CD14-positive monocyte (primary cell): ENCODE data around the gene PNKP. TPM values are rescaled to one million over a fixed set of nuclear protein-coding genes. Genes with fewer than 3 reads are reported as not detected.
A peak's percentile ranks its signal among the peaks of the same experiment; 100 is the strongest.

Source experiments
- DNase-seq, 3 donors: peaks; one replicate each; pipeline ENCODE4 v3.0.0-alpha.2; 2011 to 2022
- H2AFZ ChIP-seq: 2 replicates; pipeline ENCODE4 v1.6.0; 2012; ENCODE audit warnings: mild to moderate bottlenecking, low read depth, low read length, inconsistent platforms; ENCODE audit not compliant: insufficient read depth, poor library complexity, severe bottlenecking
- H3K27ac ChIP-seq, 2 donors: 1 replicate in 1 of 2; 2 replicates in 1 of 2; pipeline ENCODE4 v1.5.1; 2012 to 2013; ENCODE audit warnings: low read length in 2 of 2, control low read depth in 1 of 2, inconsistent platforms in 1 of 2, low read depth in 1 of 2, mild to moderate bottlenecking in 1 of 2
- H3K27me3 ChIP-seq, 2 donors: one replicate each; pipeline versions ENCODE4 v1.6.0 to v1.6.1; 2011 to 2013; ENCODE audit warnings: low read length in 2 of 2; ENCODE audit not compliant: control insufficient read depth in 2 of 2, insufficient read depth in 2 of 2
- H3K36me3 ChIP-seq, 2 donors: replicated peaks in 1 of 2; 1 replicate in 1 of 2; 2 replicates in 1 of 2; pipeline versions ENCODE4 v1.5.1 to v1.6.1; 2012 to 2013; ENCODE audit warnings: low read length in 2 of 2, control low read depth in 1 of 2, inconsistent platforms in 1 of 2, mild to moderate bottlenecking in 1 of 2; ENCODE audit not compliant: insufficient read depth in 2 of 2, control insufficient read depth in 1 of 2
- H3K4me1 ChIP-seq, 2 donors: 1 replicate in 1 of 2; 2 replicates in 1 of 2; pipeline versions ENCODE4 v1.5.1 to v1.6.1; 2012 to 2013; ENCODE audit warnings: low read length in 2 of 2, control low read depth in 1 of 2, inconsistent platforms in 1 of 2, mild to moderate bottlenecking in 1 of 2, moderate library complexity in 1 of 2; ENCODE audit not compliant: insufficient read depth in 2 of 2, control insufficient read depth in 1 of 2
- H3K4me2 ChIP-seq: replicated peaks from 2 replicates; pipeline ENCODE3; 2012; ENCODE audit warnings: low read length, moderate library complexity, mild to moderate bottlenecking; ENCODE audit not compliant: poor library complexity, severe bottlenecking; ENCODE audit errors: extremely low read depth
- H3K4me3 ChIP-seq, 3 experiments: fragments of 200-600 bp in 1 of 3; sonication (generic) in 1 of 3; replicated peaks in 1 of 3; 1 replicate in 2 of 3; 2 replicates in 1 of 3; pipeline ENCODE4 v1.5.1; 2011 to 2013; ENCODE audit warnings: low read length in 3 of 3, mild to moderate bottlenecking in 3 of 3, control low read depth in 2 of 3, low read depth in 2 of 3, inconsistent platforms in 1 of 3, moderate library complexity in 1 of 3
- H3K79me2 ChIP-seq: 2 replicates; pipeline ENCODE4 v1.6.0; 2012; ENCODE audit warnings: mild to moderate bottlenecking, control low read depth, inconsistent platforms, low read length, moderate library complexity; ENCODE audit not compliant: insufficient read depth
- H3K9ac ChIP-seq: 2 replicates; pipeline ENCODE4 v1.6.0; 2017; ENCODE audit warnings: low read length, mild to moderate bottlenecking; ENCODE audit not compliant: insufficient read depth, poor library complexity, severe bottlenecking
- H3K9me3 ChIP-seq, 2 donors: replicated peaks in 1 of 2; 1 replicate in 1 of 2; 2 replicates in 1 of 2; pipeline versions ENCODE4 v1.5.1 to v1.6.1; 2012 to 2013; ENCODE audit warnings: low read length in 2 of 2, control low read depth in 1 of 2; ENCODE audit not compliant: control insufficient read depth in 1 of 2, insufficient read depth in 1 of 2
- H4K20me1 ChIP-seq: 2 replicates; pipeline ENCODE4 v1.6.0; 2012; ENCODE audit warnings: mild to moderate bottlenecking, low read length, control low read depth, moderate library complexity; ENCODE audit not compliant: insufficient read depth
- H3K27ac Mint-ChIP-seq, 7 donors: one replicate each; pipeline ENCODE4 v1.8.0; 2020; ENCODE audit warnings: mild to moderate bottlenecking in 7 of 7, mixed read lengths in 7 of 7, moderate library complexity in 6 of 7, inconsistent platforms in 2 of 7
- H3K27me3 Mint-ChIP-seq, 3 donors: one replicate each; pipeline ENCODE4 v1.8.0; 2021 to 2022; ENCODE audit warnings: low read depth in 3 of 3, mild to moderate bottlenecking in 3 of 3, mixed read lengths in 3 of 3, moderate library complexity in 3 of 3, inconsistent platforms in 1 of 3
- H3K36me3 Mint-ChIP-seq, 2 donors: one replicate each; pipeline ENCODE4 v1.8.0; 2020; ENCODE audit warnings: mixed read lengths in 2 of 2, inconsistent platforms in 1 of 2, mild to moderate bottlenecking in 1 of 2
- H3K4me1 Mint-ChIP-seq: one replicate; pipeline ENCODE4 v1.8.0; 2020; ENCODE audit warnings: mild to moderate bottlenecking, mixed read lengths
- H3K4me3 Mint-ChIP-seq, 2 donors: one replicate each; pipeline ENCODE4 v1.8.0; 2020; ENCODE audit warnings: mild to moderate bottlenecking in 2 of 2, mixed read lengths in 2 of 2, moderate library complexity in 1 of 2
- H3K9me3 Mint-ChIP-seq, 7 donors: one replicate each; pipeline ENCODE4 v1.8.0; 2020 to 2022; ENCODE audit warnings: mixed read lengths in 7 of 7, mild to moderate bottlenecking in 6 of 7, moderate library complexity in 6 of 7, inconsistent platforms in 2 of 7
- CTCF ChIP-seq: fragments of 200-600 bp; IDR thresholded peaks from one replicate; pipeline ENCODE4 v1.8.0; 2022; ENCODE audit warnings: antibody characterized with exemption, mild to moderate bottlenecking
- WGBS: methylation state at CpG from one replicate; pipeline ENCODE4 v1.1.5; 2013; ENCODE audit warnings: missing lambda C conversion rate; ENCODE audit not compliant: insufficient coverage; 5-methylcytosine and 5-hydroxymethylcytosine counted together
- intact Hi-C, 2 donors: fragments of 100-400 bp; cut with micrococcal nuclease; formaldehyde crosslinking; loops; one replicate each; pipeline versions ENCODE4 v1.15.0 to v1.15.1; 2023
- polyA plus RNA-seq, 3 donors: library from polyadenylated mRNA; depleted of rRNA in 1 of 3; unstranded in 2 of 3; stranded (reverse) in 1 of 3; fragments of 300-500 nt in 2 of 3; fragments of >200 nt in 1 of 3; fragmentation: Illumina TruSeq in 2 of 3; gene quantifications; 1 replicate in 2 of 3; 2 replicates in 1 of 3; pipeline ENCODE4 v1.2.3, GENCODE V29; 2012 to 2021

PNKP gene
- polyA plus RNA-seq, 3 donors = 23.0 to 88.6 (median 30.2) TPM

- H4K20me1 ChIP-seq = no peaks in the 10 kb centered on the region
- H3K4me1 ChIP-seq = peaks cover 40 to 49% of the 10 kb centered on the region in 2 donors
- Mint-ChIP-seq H3K27me3 (peaks cover 0 to 3% (median 2%) of the 10 kb centered on the region in 3 donors), H3K4me3 (no peak overlapping the region), H3K36me3 (peaks cover 1 to 4% of the 10 kb centered on the region in 2 donors), H3K9me3 (peaks cover 4 to 9% (median 7%) of the 10 kb centered on the region in 7 donors), H3K4me1 (peaks cover 41% of the 10 kb centered on the region), H3K27ac (peak overlapping the region in 1 of 7 donors; percentile 40)
- H3K4me2 ChIP-seq = no peak overlapping the region
- no peak overlapping the region for H3K9ac ChIP-seq
- no peak overlapping the region for H2AFZ ChIP-seq
- H3K36me3 ChIP-seq = no peaks in the 10 kb centered on the region
- peaks cover 0 to 4% of the 10 kb centered on the region in 2 donors for H3K9me3 ChIP-seq
- no peak for TF ChIP-seq CTCF
- H3K79me2 ChIP-seq = no peaks in the 10 kb centered on the region
- H3K27me3 ChIP-seq = no peaks in the 10 kb centered on the region
- intact Hi-C loops = no loop called here
- 100% methylated on average over 1 of the region's 5 CpGs for WGBS
- no peak overlapping the region for H3K4me3 ChIP-seq
- DNase-seq = no peak
- H3K27ac ChIP-seq = no peak overlapping the region
These were observed 21.0 kb downstream of the PNKP start for GRCh38 chr19:49846408-49846807.

- H3K27ac Mint-ChIP-seq = peak overlapping the region in 1 of 7 donors; percentile 57
- Histone ChIP-seq H3K36me3 (peaks cover 4 to 7% of the 10 kb centered on the region in 2 donors), H3K27me3 (no peaks in the 10 kb centered on the region), H3K79me2 (no peaks in the 10 kb centered on the region), H3K9me3 (peaks cover 0 to 4% of the 10 kb centered on the region in 2 donors), H3K9ac (no peak overlapping the region), H4K20me1 (no peaks in the 10 kb centered on the region), H3K4me2 (no peak overlapping the region), H2AFZ (no peak overlapping the region), H3K4me1 (peaks cover 40 to 49% of the 10 kb centered on the region in 2 donors), H3K4me3 (no peak overlapping the region), H3K27ac (no peak overlapping the region)
- H3K4me1 Mint-ChIP-seq = peaks cover 41% of the 10 kb centered on the region
- no peak for TF ChIP-seq CTCF
- 83% methylated on average over 1 of the region's 3 CpGs for WGBS
- H3K9me3 Mint-ChIP-seq = peaks cover 4 to 9% (median 7%) of the 10 kb centered on the region in 7 donors
- H3K4me3 Mint-ChIP-seq = no peak overlapping the region
- peaks cover 0 to 3% (median 2%) of the 10 kb centered on the region in 3 donors for H3K27me3 Mint-ChIP-seq
- no peak for DNase-seq
- intact Hi-C loops = no loop called here
- peaks cover 4 to 9% of the 10 kb centered on the region in 2 donors for H3K36me3 Mint-ChIP-seq
These were observed 22.0 kb downstream of the PNKP start for GRCh38 chr19:49845414-49845813.
